GM18520 (cell line): ENCODE results near the gene XRCC2.

Source experiments
- ATAC-seq: cut with Tn5 transposase; IDR thresholded peaks from one replicate; pipeline ENCODE4 v1.9.1; 2021; ENCODE audit not compliant: unreplicated experiment

XRCC2 gene

GRCh38 chr7:152618427-152618826, 57.5 kb downstream of the XRCC2 start:
- ATAC-seq, result no peak

DNA sequence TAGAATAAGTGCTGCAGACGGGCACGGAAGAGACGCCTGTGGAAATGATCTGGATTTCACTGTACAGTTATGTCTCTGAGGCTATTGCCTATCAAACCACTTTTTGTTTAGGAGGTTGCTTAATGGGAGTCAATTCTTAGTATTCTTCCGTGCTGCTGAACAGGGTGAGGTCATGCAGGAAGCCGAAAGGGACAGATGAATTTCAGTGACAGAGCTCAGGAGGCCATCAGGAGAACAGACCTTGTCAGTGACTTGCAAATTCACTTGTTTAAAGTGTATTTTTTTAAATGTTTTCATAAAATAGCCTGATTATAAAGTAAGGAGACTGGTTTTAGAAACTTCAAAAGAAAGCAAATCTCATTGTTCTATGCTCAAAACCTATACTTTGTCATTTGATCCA, 58.9 kb downstream of the XRCC2 start:
- ATAC-seq, result no peak

- no peak for ATAC-seq
Measured at GRCh38 chr7:152615031-152615741, 60.8 kb downstream of the XRCC2 start.

GRCh38 chr7:152608656-152609055, 67.3 kb downstream of the XRCC2 start:
- no peak for ATAC-seq

- no peak for ATAC-seq
Measured at GRCh38 chr7:152608208-152608607, 67.7 kb downstream of the XRCC2 start.

DNA sequence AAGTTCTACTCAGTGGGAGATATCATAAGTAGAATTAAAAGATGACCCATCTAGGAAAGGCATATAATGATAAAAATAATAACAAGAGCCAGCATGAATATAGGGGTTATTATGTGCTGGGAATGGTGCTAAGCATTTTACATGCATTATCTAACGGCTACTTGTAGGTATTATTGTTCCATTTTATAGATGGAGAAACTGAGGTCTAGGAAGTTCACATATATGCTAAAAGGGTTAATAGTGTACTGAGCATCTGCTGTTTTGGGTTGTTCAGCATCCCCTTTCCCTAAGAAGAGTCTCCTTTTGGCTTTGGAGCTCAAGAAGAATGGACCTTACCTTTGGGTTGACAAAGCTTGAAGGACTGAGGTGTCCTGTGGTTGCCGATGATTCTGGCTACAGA, 68.9 kb downstream of the XRCC2 start:
- no peak for ATAC-seq

DNA sequence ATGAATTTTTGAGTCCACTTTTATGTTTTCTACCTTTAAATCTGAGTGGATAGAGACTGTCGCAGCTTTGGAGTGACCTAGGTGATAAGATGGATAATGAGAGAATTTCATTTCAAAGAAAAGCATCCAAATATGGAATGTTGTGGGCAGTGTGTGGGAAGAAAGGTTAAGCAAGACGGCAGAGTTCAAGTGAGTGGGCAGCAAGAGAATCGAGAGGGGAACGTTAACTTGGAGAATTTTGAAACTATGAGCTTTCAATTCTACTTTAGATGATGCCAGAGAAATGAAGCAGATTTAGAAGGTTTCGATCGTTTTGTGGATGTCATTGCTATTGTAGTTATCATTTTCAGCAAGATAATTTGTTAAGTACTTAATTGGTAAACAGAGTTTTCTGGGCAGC, 73.0 kb downstream of the XRCC2 start:
- no peak for ATAC-seq

- no peak for ATAC-seq
Measured at GRCh38 chr7:152601305-152601798, 74.6 kb downstream of the XRCC2 start.

- no peak for ATAC-seq
Measured at GRCh38 chr7:152600266-152600665, 75.7 kb downstream of the XRCC2 start.

DNA sequence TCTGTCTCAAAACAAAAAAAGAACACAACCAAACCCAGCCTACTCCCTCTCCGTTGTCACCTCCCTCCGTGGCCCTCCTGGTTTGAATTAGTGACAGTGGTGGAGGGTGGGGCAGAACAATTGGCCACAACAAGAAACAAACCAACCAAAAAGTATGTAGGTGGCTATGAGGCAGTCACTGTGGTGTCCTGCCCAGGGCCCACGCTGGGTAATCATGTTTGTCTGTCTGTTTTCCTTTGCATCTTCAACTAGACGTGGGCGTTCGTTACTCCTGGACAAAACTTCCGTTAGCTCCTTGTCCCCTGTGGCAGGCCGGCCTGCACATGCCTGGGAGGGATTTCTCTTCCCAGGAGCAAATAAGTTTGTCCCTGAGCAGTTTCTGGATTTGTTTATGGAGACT, 78.4 kb downstream of the XRCC2 start:
- no peak for ATAC-seq

DNA sequence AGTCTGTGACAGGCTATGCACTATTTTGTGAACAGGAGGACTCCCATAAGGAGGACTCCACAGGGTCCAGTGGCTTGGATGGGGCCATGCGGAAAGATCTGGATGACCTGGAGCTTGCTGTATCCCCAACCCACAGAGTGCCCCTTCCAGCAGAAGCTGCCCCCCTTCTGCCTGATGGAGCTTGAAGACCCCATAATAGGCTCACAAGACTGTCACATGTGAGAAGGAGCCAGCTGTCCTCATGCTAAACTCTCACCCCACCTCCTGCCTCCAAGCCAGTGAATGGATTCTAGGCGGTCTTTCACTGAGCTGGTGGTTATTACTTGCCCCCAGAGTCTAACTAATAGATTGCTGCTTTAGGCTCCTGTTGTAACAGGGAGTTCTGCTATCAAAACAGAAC, 79.1 kb downstream of the XRCC2 start:
- no peak for ATAC-seq
